K562 (cell line): ENCODE measurements around the gene EPYC. TPM values are rescaled to one million over a fixed set of nuclear protein-coding genes. Genes with fewer than 3 reads are reported as not detected.

Experiments used
- ATAC-seq: fragments of 200-7000 bp; cut with Tn5 transposase; 3 replicates; pipeline ENCODE4 v1.9.1; 2020; ENCODE audit warnings: moderate library complexity
- BruUV-seq: library from RNA; stranded (reverse); fragments of 400-500 nt; replicated peaks from 2 replicates; lab custom pipeline; 2021; lab: Mats Ljungman, UMichigan
- CTCF ChIA-PET: fragments of 300-600 bp; formaldehyde crosslinking; extraction: SDS; loops from one replicate; lab custom pipeline; 2021; ENCODE audit warnings: low intra/inter-chr PET ratio; lab: Yijun Ruan, JAX
- POLR2A ChIA-PET: fragments of 300-600, 350-650 bp; sonication (Branson Sonifier 250); formaldehyde crosslinking; extraction: SDS; loops from one replicate; lab custom pipeline; 2021; ENCODE audit warnings: antibody characterized with exemption, inconsistent platforms; lab: Yijun Ruan, JAX
- DNase-seq, 4 experiments: peaks; one replicate each; pipeline versions ENCODE4 v3.0.0 to v3.0.0-alpha.2; 2011 to 2018; ENCODE audit warnings: low spot score in 3 of 4, mixed read lengths in 3 of 4; ENCODE audit errors: extremely low read depth in 1 of 4
- FAIRE-seq: peaks from 2 replicates; lab custom pipeline; 2011; peaks lifted over from hg19 to GRCh38; lab: Jason Lieb, UNC
- H2AFZ ChIP-seq: 2 replicates; pipeline ENCODE4 v1.6.0; 2011; ENCODE audit warnings: low read depth, low read length, control low read depth, inconsistent platforms
- H3K27ac ChIP-seq: fragments of 200-600 bp; 3 replicates; pipeline ENCODE4 v1.8.0; 2011; ENCODE audit warnings: low read depth, mild to moderate bottlenecking, control low read depth, inconsistent platforms, low read length, moderate library complexity, mixed read lengths; ENCODE audit errors: extremely low read depth
- H3K27me3 ChIP-seq, 2 experiments: fragments of 300-600 bp in 1 of 2; 2 replicates in 1 of 2; 3 replicates in 1 of 2; pipeline versions ENCODE4 v1.6.0 to v1.8.0; 2011; ENCODE audit warnings: inconsistent platforms in 2 of 2, low read length in 2 of 2, mild to moderate bottlenecking in 1 of 2, mixed read lengths in 1 of 2, moderate library complexity in 1 of 2; ENCODE audit not compliant: control insufficient read depth in 2 of 2, insufficient read depth in 2 of 2
- H3K36me3 ChIP-seq: fragments of 300-600 bp; 3 replicates; pipeline ENCODE4 v1.8.0; 2011; ENCODE audit warnings: mild to moderate bottlenecking, low read length, inconsistent platforms; ENCODE audit not compliant: control insufficient read depth, insufficient read depth
- H3K4me1 ChIP-seq, 2 experiments: fragments of 200-600 bp in 1 of 2; replicated peaks in 1 of 2; 2 replicates in 1 of 2; 3 replicates in 1 of 2; pipeline versions ENCODE4 v1.5.1 to v1.8.0; 2011; ENCODE audit warnings: inconsistent platforms in 2 of 2, low read length in 2 of 2, mild to moderate bottlenecking in 1 of 2, mixed read lengths in 1 of 2, moderate library complexity in 1 of 2; ENCODE audit not compliant: control insufficient read depth in 2 of 2, insufficient read depth in 2 of 2
- H3K4me2 ChIP-seq: 2 replicates; pipeline ENCODE4 v1.6.1; 2011; ENCODE audit warnings: low read length, control low read depth, inconsistent platforms, mixed read lengths; ENCODE audit not compliant: insufficient read depth
- H3K4me3 ChIP-seq: fragments of 200-600 bp; sonication (generic), shearing (Covaris generic); 2 replicates; pipeline ENCODE4 v1.5.1; 2016; ENCODE audit warnings: control low read depth, inconsistent platforms
- H3K79me2 ChIP-seq: fragments of 200-600 bp; 3 replicates; pipeline ENCODE4 v1.8.0; 2011; ENCODE audit warnings: low read length, inconsistent platforms; ENCODE audit not compliant: control insufficient read depth, insufficient read depth
- H3K9ac ChIP-seq, 2 experiments: 2 replicates each; pipeline versions ENCODE4 v1.6.0 to v1.6.1; 2011; ENCODE audit warnings: low read depth in 2 of 2, low read length in 2 of 2, control low read depth in 1 of 2, inconsistent platforms in 1 of 2, mild to moderate bottlenecking in 1 of 2, mixed read lengths in 1 of 2; ENCODE audit not compliant: insufficient read depth in 1 of 2
- H3K9me1 ChIP-seq: one replicate; pipeline ENCODE4 v1.6.0; 2011; ENCODE audit warnings: inconsistent platforms, mild to moderate bottlenecking, low read length, moderate library complexity; ENCODE audit not compliant: control insufficient read depth, insufficient read depth
- H3K9me3 ChIP-seq: replicated peaks from 2 replicates; pipeline ENCODE4 v1.5.1; 2011; ENCODE audit warnings: low read depth, low read length, inconsistent platforms; ENCODE audit not compliant: control insufficient read depth, insufficient read depth
- H4K20me1 ChIP-seq: replicated peaks from 2 replicates; pipeline ENCODE4 v1.6.1; 2011; ENCODE audit warnings: low read length, inconsistent platforms, mixed read lengths; ENCODE audit not compliant: control insufficient read depth, insufficient read depth
- ADNP ChIP-seq: fragments of 200-800 bp; sonication (Bioruptor generic); IDR thresholded peaks from 2 replicates; pipeline ENCODE4 v1.6.1; 2016; ENCODE audit warnings: missing genetic modification characterization, missing compliant biosample characterization
- ETV1 ChIP-seq: fragments of 450-650 bp; conservative IDR thresholded peaks from 2 replicates; pipeline ENCODE4 v1.6.1; 2016; ENCODE audit warnings: missing genetic modification characterization, control low read depth, low read depth, missing compliant biosample characterization
- HNRNPH1 ChIP-seq: fragments of 200-400 bp; formaldehyde crosslinking; optimal IDR thresholded peaks from 2 replicates; pipeline ENCODE3; 2017; ENCODE audit warnings: low read depth, mild to moderate bottlenecking, low read length, moderate library complexity
- KLF1 ChIP-seq: fragments of 450-650 bp; IDR thresholded peaks from 2 replicates; pipeline ENCODE4 v1.6.1; 2016; ENCODE audit warnings: missing genetic modification characterization, missing compliant biosample characterization
- NCOA4 ChIP-seq: fragments of 450-650 bp; IDR thresholded peaks from 2 replicates; pipeline ENCODE4 v1.6.1; 2018; ENCODE audit warnings: mild to moderate bottlenecking; ENCODE audit not compliant: partially characterized antibody
- NFXL1 ChIP-seq: fragments of 450-650 bp; formaldehyde crosslinking; IDR thresholded peaks from 2 replicates; pipeline ENCODE4 v1.4.0; 2021; ENCODE audit warnings: mild to moderate bottlenecking
- RBM14 ChIP-seq: fragments of 200-400 bp; formaldehyde crosslinking; IDR thresholded peaks from 2 replicates; pipeline ENCODE4 v1.6.1; 2018; ENCODE audit warnings: low read depth, mild to moderate bottlenecking, low read length, moderate library complexity, borderline replicate concordance; ENCODE audit not compliant: insufficient read depth
- SMAD3 ChIP-seq: fragments of 450-650 bp; formaldehyde crosslinking; conservative IDR thresholded peaks from 2 replicates; pipeline ENCODE4 v1.4.0; 2020; ENCODE audit warnings: mild to moderate bottlenecking
- SRSF7 ChIP-seq: fragments of 200-400 bp; formaldehyde crosslinking; optimal IDR thresholded peaks from 2 replicates; pipeline ENCODE3; 2017; ENCODE audit warnings: mild to moderate bottlenecking, low read depth, low read length
- UBTF ChIP-seq, 2 experiments: IDR thresholded peaks; 2 replicates each; pipeline ENCODE4 v1.6.1; 2012; ENCODE audit warnings: improper control_type of control experiment in 2 of 2, low read depth in 2 of 2, low read length in 2 of 2, borderline replicate concordance in 1 of 2
- ZNF121 ChIP-seq: sonication (generic); formaldehyde crosslinking; conservative IDR thresholded peaks from 2 replicates; pipeline ENCODE4 v1.8.0; 2022; ENCODE audit warnings: missing genetic modification reagents
- ZNF354B ChIP-seq: fragments of 250-450 bp; sonication (Bioruptor Pico); IDR thresholded peaks from 2 replicates; pipeline ENCODE4 v1.4.0; 2020
- ZNF75A ChIP-seq: fragments of 450-650 bp; formaldehyde crosslinking; IDR thresholded peaks from 2 replicates; pipeline ENCODE4 v1.4.0; 2020; ENCODE audit warnings: mild to moderate bottlenecking
- WGBS: fragments of 100-300 bp; shearing (Covaris generic); methylation state at CpG from one replicate; pipeline ENCODE4 v1.1.6; 2016; ENCODE audit warnings: low coverage, mixed read lengths; ENCODE audit not compliant: insufficient coverage; ENCODE audit errors: missing lambda C conversion rate; 5-methylcytosine and 5-hydroxymethylcytosine counted together
- in situ Hi-C: fragments of 300-500 bp; cut with MboI; formaldehyde crosslinking; loops from 4 replicates; pipeline ENCODE4 v1.15.0; 2018; ENCODE audit warnings: inconsistent platforms, mixed read lengths
- intact Hi-C: fragments of 100-400 bp; cut with micrococcal nuclease; formaldehyde crosslinking; loops from 2 replicates; pipeline ENCODE4 v1.14.2; 2022
- polyA plus RNA-seq, 8 experiments: library from polyadenylated mRNA; depleted of rRNA in 4 of 8; stranded (reverse) in 5 of 8; unstranded in 3 of 8; fragments of >200 nt; fragmentation: Nextera tagmentation in 2 of 8; fragmentation: Illumina TruSeq in 1 of 8; extraction: Ambion mirVana in 2 of 8; extraction: Trizol in 1 of 8; gene quantifications; 2 replicates each; pipeline versions ENCODE4 v1.2.1 to v1.2.3, GENCODE V29; 2011 to 2014; ENCODE audit warnings: inconsistent platforms in 1 of 8, missing spikeins in 1 of 8
- total RNA-seq, 7 experiments: library from RNA; depleted of rRNA in 6 of 7; stranded (reverse); fragments of >200 nt in 6 of 7; fragmentation: Illumina TruSeq in 2 of 7; extraction: Trizol in 2 of 7; gene quantifications; 2 replicates each; pipeline versions ENCODE4 v1.2.1 to v1.2.3, GENCODE V29; 2011 to 2021; ENCODE audit warnings: low replicate concordance in 1 of 7
- TF ChIP-seq, protein P1 (sequence below): sonication (generic); formaldehyde crosslinking; IDR thresholded peaks from 2 replicates; pipeline ENCODE4 v1.9.0; 2022; ENCODE audit warnings: mild to moderate bottlenecking, missing genetic modification reagents
- TF ChIP-seq, protein P2 (sequence below), 3 experiments: IDR thresholded peaks in 2 of 3; conservative IDR thresholded peaks in 1 of 3; 2 replicates each; pipeline ENCODE4 v1.5.1; 2011 to 2012; ENCODE audit warnings: low read length in 3 of 3, mild to moderate bottlenecking in 3 of 3, control low read depth in 2 of 3, improper control_type of control experiment in 1 of 3, inconsistent platforms in 1 of 3, low read depth in 1 of 3, mixed read lengths in 1 of 3, moderate library complexity in 1 of 3; ENCODE audit not compliant: insufficient read depth in 2 of 3
- TF ChIP-seq, protein P3 (sequence below): fragments of 250-450 bp; sonication (Bioruptor Pico); IDR thresholded peaks from 2 replicates; pipeline ENCODE4 v1.5.0; 2021; ENCODE audit warnings: mild to moderate bottlenecking, borderline replicate concordance

Gene EPYC
- total and polyA plus RNA-seq, 9 of the 15 experiments (the other 6 are each of a cell fraction or from before 2014, with no cell fraction given): not detected

- no peak overlapping the region for H3K27ac ChIP-seq
- H3K27me3 ChIP-seq: no peaks in the 10 kb centered on the region
- no peak overlapping the region for H3K4me2 ChIP-seq
- no peak overlapping the region for H3K4me3 ChIP-seq
- ChIA-PET POLR2A (no interaction called here), CTCF (no interaction called here)
- whole genome bisulfite sequencing: 31% methylated on average over 20 of the region's 32 CpGs
- H3K79me2 ChIP-seq: no peaks in the 10 kb centered on the region
- ATAC-seq (peak; percentile 99), DNase-seq (peak; percentile 49 to 72 (median 54)), FAIRE-seq (no peak)
- intact Hi-C loops (no loop called here), in situ Hi-C loops (loop anchor here (25.0 kb wide), 2 partner anchors 1683 to 1942 kb away; no protein-coding TSS in a partner anchor)
- H2AFZ ChIP-seq: peak overlapping the region; percentile 38; the same call in 1 of the 2 replicates
- no peaks in the 10 kb centered on the region for H3K36me3 ChIP-seq
- H3K9me1 ChIP-seq: no peaks in the 10 kb centered on the region
- no peak overlapping the region for H3K9ac ChIP-seq
- no peaks in the 10 kb centered on the region for H3K9me3 ChIP-seq
- H4K20me1 ChIP-seq: no peaks in the 10 kb centered on the region
- BruUV-seq: no TSS peak
- H3K4me1 ChIP-seq: peaks cover 0 to 10% of the 10 kb centered on the region in 2 experiments; a peak in 1 of 5 replicates
- TF ChIP-seq SMAD3 (CRISPR knock-in tag): no peak
- TF ChIP-seq ZNF121 (CRISPR knock-in tag): peak; percentile 42; the same call in 1 of the 2 replicates
- TF ChIP-seq SRSF7: no peak
- TF ChIP-seq, protein P1, sequence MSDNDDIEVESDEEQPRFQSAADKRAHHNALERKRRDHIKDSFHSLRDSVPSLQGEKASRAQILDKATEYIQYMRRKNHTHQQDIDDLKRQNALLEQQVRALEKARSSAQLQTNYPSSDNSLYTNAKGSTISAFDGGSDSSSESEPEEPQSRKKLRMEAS (CRISPR knock-in tag): no peak
- TF ChIP-seq NFXL1 (CRISPR knock-in tag): no peak
- TF ChIP-seq ZNF75A (CRISPR knock-in tag): no peak
- TF ChIP-seq, protein P2, sequence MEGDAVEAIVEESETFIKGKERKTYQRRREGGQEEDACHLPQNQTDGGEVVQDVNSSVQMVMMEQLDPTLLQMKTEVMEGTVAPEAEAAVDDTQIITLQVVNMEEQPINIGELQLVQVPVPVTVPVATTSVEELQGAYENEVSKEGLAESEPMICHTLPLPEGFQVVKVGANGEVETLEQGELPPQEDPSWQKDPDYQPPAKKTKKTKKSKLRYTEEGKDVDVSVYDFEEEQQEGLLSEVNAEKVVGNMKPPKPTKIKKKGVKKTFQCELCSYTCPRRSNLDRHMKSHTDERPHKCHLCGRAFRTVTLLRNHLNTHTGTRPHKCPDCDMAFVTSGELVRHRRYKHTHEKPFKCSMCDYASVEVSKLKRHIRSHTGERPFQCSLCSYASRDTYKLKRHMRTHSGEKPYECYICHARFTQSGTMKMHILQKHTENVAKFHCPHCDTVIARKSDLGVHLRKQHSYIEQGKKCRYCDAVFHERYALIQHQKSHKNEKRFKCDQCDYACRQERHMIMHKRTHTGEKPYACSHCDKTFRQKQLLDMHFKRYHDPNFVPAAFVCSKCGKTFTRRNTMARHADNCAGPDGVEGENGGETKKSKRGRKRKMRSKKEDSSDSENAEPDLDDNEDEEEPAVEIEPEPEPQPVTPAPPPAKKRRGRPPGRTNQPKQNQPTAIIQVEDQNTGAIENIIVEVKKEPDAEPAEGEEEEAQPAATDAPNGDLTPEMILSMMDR (IDR thresholded peaks at IDR 0.05 in 2 of 3, conservative IDR thresholded peaks at IDR 0.05 in 1 of 3; ENCODE audit: insufficient read depth in 2 of 3, low read depth in 1 of 3, low read length in 3 of 3): peak; percentile 80 to 98 (median 81)
- no peak for TF ChIP-seq UBTF (IDR thresholded peaks at IDR 0.05; ENCODE audit: borderline replicate concordance in 1 of 2, low read depth in 2 of 2, low read length in 2 of 2)
- no peak for TF ChIP-seq KLF1
- no peak for TF ChIP-seq ADNP (tag)
- TF ChIP-seq RBM14: no peak
- TF ChIP-seq ZNF354B (CRISPR knock-in tag): no peak
- no peak for TF ChIP-seq HNRNPH1
- TF ChIP-seq, protein P3, sequence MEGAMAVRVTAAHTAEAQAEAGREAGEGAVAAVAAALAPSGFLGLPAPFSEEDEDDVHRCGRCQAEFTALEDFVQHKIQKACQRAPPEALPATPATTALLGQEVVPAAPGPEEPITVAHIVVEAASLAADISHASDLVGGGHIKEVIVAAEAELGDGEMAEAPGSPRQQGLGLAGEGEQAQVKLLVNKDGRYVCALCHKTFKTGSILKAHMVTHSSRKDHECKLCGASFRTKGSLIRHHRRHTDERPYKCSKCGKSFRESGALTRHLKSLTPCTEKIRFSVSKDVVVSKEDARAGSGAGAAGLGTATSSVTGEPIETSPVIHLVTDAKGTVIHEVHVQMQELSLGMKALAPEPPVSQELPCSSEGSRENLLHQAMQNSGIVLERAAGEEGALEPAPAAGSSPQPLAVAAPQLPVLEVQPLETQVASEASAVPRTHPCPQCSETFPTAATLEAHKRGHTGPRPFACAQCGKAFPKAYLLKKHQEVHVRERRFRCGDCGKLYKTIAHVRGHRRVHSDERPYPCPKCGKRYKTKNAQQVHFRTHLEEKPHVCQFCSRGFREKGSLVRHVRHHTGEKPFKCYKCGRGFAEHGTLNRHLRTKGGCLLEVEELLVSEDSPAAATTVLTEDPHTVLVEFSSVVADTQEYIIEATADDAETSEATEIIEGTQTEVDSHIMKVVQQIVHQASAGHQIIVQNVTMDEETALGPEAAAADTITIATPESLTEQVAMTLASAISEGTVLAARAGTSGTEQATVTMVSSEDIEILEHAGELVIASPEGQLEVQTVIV (CRISPR knock-in tag): no peak
- TF ChIP-seq NCOA4: no peak
- TF ChIP-seq ETV1 (tag): peak; percentile 88
These were observed 50.8 kb downstream of the EPYC start for GRCh38 chr12:90953956-90954421.
